ENCODE results near the gene TAF4B. TPM values are rescaled to one million over a fixed set of nuclear protein-coding genes. Genes with fewer than 3 reads are reported as not detected.
A peak's percentile ranks its signal among the peaks of the same experiment; 100 is the strongest.

The TAF4B gene
- total and polyA plus RNA-seq, 2 of the 8 experiments (the other 6 are each of a cell fraction or from before 2014, with no cell fraction given) = 9.3 to 19.8 TPM

DNA sequence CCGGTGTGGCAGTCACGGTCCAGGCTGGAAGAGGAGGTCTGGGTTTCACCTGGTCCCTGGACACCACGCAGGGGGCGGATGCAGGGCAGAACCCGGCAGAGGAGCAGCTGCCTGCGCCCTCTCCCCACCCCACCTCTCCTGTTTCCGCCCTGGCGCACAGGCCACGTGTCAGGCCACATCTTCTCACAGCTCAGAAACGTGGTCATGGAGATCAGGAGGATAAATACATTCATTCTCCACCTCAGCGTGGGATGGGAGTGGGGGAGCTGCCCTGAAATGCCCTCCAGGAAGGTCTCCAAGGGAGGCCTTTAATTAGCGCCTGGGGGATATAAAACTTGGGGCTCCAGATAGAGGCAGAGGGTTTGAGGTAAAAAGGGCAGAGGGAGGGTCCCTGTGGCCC, 180.1 kb downstream of the TAF4B start:
- CTCF ChIA-PET (ENCODE audit: partially characterized antibody) = interaction anchor here (0.6 to 3.7 kb wide), 8 partner anchors 10 to 228 kb away, joined by 3 to 26 read pairs (median 6); no protein-coding TSS in a partner anchor
- H3K36me3 ChIP-seq (ENCODE audit: control insufficient read depth in 2 of 4, insufficient read depth in 4 of 4, low read length in 3 of 4) = no peaks in the 10 kb centered on the region
- H3K79me2 ChIP-seq (ENCODE audit: control insufficient read depth in 1 of 2, insufficient read depth in 2 of 2, low read length in 2 of 2) = no peaks in the 10 kb centered on the region
- WGBS, 2 experiments (ENCODE audit: extremely low coverage in 1 of 2, insufficient coverage in 1 of 2, insufficient read length in 1 of 2, insufficient replicate concordance in 2 of 2, low coverage in 1 of 2, low lambda C conversion rate in 2 of 2, missing lambda C conversion rate in 1 of 2) = 94% methylated on average over 12 of the region's 12 CpGs; no CpG with 5 or more reads in 1 of the 2 experiments
- no peak overlapping the region for H2AK5ac ChIP-seq (ENCODE audit: low read depth, low read length)
- H3K9me3 ChIP-seq (ENCODE audit: insufficient read depth in 2 of 2, low read depth in 1 of 2, low read length in 1 of 2) = no peaks in the 10 kb centered on the region
- no peak overlapping the region for H3K23ac ChIP-seq (ENCODE audit: insufficient read length)
- H2BK15ac ChIP-seq (ENCODE audit: low read length) = no peak overlapping the region
- 0 out of 2 replicates have a peak overlapping the region, but pooled peaks have one; percentile 28 for H2BK12ac ChIP-seq (ENCODE audit: low read depth, low read length)
- DNase-seq (ENCODE audit: low read depth in 1 of 2, low spot score in 2 of 2) (no peak), FAIRE-seq (no peak)
- H4K8ac ChIP-seq (ENCODE audit: extremely low read depth, insufficient read depth, low read length) = no peak overlapping the region
- no peak overlapping the region for H2BK20ac ChIP-seq (ENCODE audit: low read length)
- H3K4me2 ChIP-seq (ENCODE audit: insufficient read depth in 1 of 2, low read depth in 2 of 2, low read length in 2 of 2) = no peak overlapping the region
- no peaks in the 10 kb centered on the region for H3K23me2 ChIP-seq (ENCODE audit: low read depth, low read length)
- H3K56ac ChIP-seq (replicated peaks; ENCODE audit: insufficient read length, low read depth, low read length) = no peak overlapping the region
- H3K14ac ChIP-seq (ENCODE audit: insufficient read length) = no peak overlapping the region
- no peak overlapping the region for H4K5ac ChIP-seq (ENCODE audit: insufficient read length, low read depth, low read length)
- H3K79me1 ChIP-seq (ENCODE audit: low read depth, low read length) = no peaks in the 10 kb centered on the region
- peaks cover 0 to 4% (median 2%) of the 10 kb centered on the region in 4 experiments; a peak in 2 of 7 replicates for H3K4me1 ChIP-seq (replicated peaks in 1 of 4; ENCODE audit: control insufficient read depth in 3 of 4, insufficient read depth in 4 of 4, low read length in 3 of 4)
- no peak overlapping the region for H3K18ac ChIP-seq (ENCODE audit: extremely low read depth, low read length)
- H3K4ac ChIP-seq (replicated peaks; ENCODE audit: insufficient read length, low read depth, low read length) = no peak overlapping the region
- POLR2A ChIA-PET (ENCODE audit: partially characterized antibody) = no interaction called here
- H3K4me3 ChIP-seq (ENCODE audit: extremely low read depth in 1 of 4, insufficient read depth in 2 of 4, low read depth in 3 of 4, low read length in 4 of 4) = no peak overlapping the region
- no peak overlapping the region for H3K27ac ChIP-seq (ENCODE audit: low read depth, low read length)
- no peak overlapping the region for H2BK120ac ChIP-seq (replicated peaks; ENCODE audit: low read depth, low read length)
- no peaks in the 10 kb centered on the region for H4K20me1 ChIP-seq (replicated peaks in 1 of 2; ENCODE audit: control insufficient read depth in 1 of 2, insufficient read depth in 2 of 2, low read length in 2 of 2)
- no peak overlapping the region for H2BK5ac ChIP-seq (ENCODE audit: low read depth, low read length)
- H3K27me3 ChIP-seq (replicated peaks in 1 of 4; ENCODE audit: control insufficient read depth in 3 of 4, extremely low read depth in 1 of 4, insufficient read depth in 3 of 4, low read length in 3 of 4) = no peaks in the 10 kb centered on the region
- H3K9ac ChIP-seq (replicated peaks in 1 of 4; ENCODE audit: extremely low read depth in 1 of 4, low read depth in 3 of 4, low read length in 3 of 4) = no peak overlapping the region
- no peak overlapping the region for H2AFZ ChIP-seq (ENCODE audit: low read length)
- H4K91ac ChIP-seq (replicated peaks; ENCODE audit: insufficient read length, low read length) = peak overlapping the region; percentile 12
- TF ChIP-seq, protein P1, sequence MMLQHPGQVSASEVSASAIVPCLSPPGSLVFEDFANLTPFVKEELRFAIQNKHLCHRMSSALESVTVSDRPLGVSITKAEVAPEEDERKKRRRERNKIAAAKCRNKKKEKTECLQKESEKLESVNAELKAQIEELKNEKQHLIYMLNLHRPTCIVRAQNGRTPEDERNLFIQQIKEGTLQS (IDR thresholded peaks at IDR 0.05; ENCODE audit: insufficient read depth, low read depth, low read length) = no peak
- TF ChIP-seq SAP30 (IDR thresholded peaks at IDR 0.05; ENCODE audit: insufficient read depth, insufficient replicate concordance, low read length) = no peak
- TF ChIP-seq EP300 (IDR thresholded peaks at IDR 0.05; ENCODE audit: borderline replicate concordance in 1 of 2, low read depth in 2 of 2, low read length in 2 of 2) = no peak
- TF ChIP-seq ZNF274 (IDR thresholded peaks at IDR 0.05; ENCODE audit: borderline replicate concordance, extremely low read depth, low read length) = no peak
- TF ChIP-seq CEBPB (IDR thresholded peaks at IDR 0.05; ENCODE audit: low read depth, low read length) = no peak
- no peak for TF ChIP-seq POU5F1 (IDR thresholded peaks at IDR 0.05; ENCODE audit: low read depth, low read length)
- TF ChIP-seq KDM1A (IDR thresholded peaks at IDR 0.05; ENCODE audit: borderline replicate concordance, low read length) = no peak
- TF ChIP-seq BRCA1 (IDR thresholded peaks at IDR 0.05; ENCODE audit: low read depth, low read length) = no peak
- TF ChIP-seq, protein P2, sequence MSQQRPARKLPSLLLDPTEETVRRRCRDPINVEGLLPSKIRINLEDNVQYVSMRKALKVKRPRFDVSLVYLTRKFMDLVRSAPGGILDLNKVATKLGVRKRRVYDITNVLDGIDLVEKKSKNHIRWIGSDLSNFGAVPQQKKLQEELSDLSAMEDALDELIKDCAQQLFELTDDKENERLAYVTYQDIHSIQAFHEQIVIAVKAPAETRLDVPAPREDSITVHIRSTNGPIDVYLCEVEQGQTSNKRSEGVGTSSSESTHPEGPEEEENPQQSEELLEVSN (IDR thresholded peaks at IDR 0.05) = no peak
- no peak for TF ChIP-seq CBX8 (IDR thresholded peaks at IDR 0.05; ENCODE audit: borderline replicate concordance, low read depth, low read length)
- no peak for TF ChIP-seq RBBP5 (IDR thresholded peaks at IDR 0.05; ENCODE audit: borderline replicate concordance, low read depth, low read length)
- TF ChIP-seq CBX5 (IDR thresholded peaks at IDR 0.05; ENCODE audit: low read depth, low read length) = no peak
